ENCODE measurements around the gene GOSR2.
A peak's percentile ranks its signal among the peaks of the same experiment; 100 is the strongest.
"Not testable (repeated sequence)": the region's sequence is repeated elsewhere in the genome, so short reads cannot be mapped to it uniquely, and the experiment has no call there.

The GOSR2 gene

GRCh38 chr17:46894024-46894423 lies 28.9 kb upstream of the GOSR2 start:
- no peak for DNase-seq

DNA sequence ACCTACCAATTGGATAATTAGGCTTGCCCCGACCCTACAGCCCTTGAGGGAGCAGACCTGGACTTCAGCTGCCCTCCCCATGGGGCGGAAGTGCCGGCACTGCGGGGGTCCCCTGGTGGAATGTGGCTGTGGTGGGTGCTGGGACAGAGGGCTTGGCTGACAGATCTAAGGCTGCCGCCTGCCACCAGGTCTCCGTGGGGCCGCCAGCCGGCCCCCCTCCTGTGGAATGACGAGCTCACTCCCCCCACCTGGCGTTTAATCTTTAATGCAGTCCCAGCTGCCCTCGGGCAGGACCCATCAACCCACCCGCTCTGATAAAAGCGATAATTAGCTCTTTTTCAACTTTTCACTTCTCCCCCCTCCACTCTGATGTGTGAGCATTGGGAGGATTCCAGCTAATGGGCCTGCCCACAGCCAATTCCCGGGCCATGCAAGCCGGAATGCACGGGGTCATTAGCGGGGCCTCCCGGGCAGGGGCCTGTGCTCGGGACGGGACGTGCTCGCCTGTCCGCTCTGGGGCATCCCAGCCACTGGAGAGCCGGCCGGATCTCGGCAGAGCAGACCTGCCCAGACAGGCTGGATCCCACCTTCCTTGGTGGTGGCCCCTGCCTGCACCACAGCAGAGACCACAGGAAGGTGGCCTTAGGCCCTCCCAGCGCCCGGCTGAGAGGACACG lies 28.3 kb upstream of the GOSR2 start:
- no peak for DNase-seq

- peak; percentile 21 to 34 for DNase-seq
Observed at GRCh38 chr17:46895171-46895570, 27.8 kb upstream of the GOSR2 start.

- no peak for DNase-seq
Observed at GRCh38 chr17:46896991-46897390, 26.0 kb upstream of the GOSR2 start.

DNA sequence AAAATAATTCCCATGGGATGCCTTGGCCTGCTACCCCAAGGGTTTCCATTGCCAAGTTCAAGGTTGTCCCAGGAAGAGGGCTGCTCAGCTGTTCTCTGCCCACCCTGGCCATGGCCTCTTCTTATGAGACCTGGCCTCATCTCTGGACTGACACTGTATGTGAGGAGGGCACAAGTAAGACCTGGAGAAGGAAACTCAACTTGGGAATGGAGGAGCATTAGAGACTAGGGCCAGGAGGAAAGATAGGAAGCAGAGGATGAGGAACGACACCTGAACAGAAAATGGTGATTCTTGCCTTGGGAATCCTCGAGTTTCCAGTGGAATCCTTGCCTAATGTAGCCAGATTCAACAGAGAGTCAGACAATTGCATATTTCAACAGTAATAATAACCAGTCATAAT lies 24.6 kb upstream of the GOSR2 start:
- no peak for DNase-seq

DNA sequence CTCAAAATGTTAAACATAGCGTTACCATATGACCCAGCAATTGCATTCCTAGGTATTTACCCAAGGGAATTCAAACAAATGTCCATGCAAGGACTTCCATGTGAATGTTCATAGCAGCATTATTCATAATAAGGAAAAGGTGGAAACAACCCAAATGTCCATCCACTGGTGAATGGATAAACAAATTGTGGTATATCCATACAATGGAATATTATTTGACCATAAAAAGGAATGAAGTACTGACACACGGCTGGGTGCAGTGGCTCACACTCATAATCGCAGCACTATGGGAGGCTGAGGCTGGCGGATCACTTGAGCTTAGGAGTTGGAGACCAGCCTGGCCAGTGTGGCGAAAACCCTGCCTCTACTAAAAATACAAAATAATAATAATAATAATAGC lies 24.1 kb upstream of the GOSR2 start:
- no peak for DNase-seq

- no peak for DNase-seq
Observed at GRCh38 chr17:46901291-46901690, 21.7 kb upstream of the GOSR2 start.

- no peak for DNase-seq
Observed at GRCh38 chr17:46903762-46904672, 18.9 kb upstream of the GOSR2 start.

DNA sequence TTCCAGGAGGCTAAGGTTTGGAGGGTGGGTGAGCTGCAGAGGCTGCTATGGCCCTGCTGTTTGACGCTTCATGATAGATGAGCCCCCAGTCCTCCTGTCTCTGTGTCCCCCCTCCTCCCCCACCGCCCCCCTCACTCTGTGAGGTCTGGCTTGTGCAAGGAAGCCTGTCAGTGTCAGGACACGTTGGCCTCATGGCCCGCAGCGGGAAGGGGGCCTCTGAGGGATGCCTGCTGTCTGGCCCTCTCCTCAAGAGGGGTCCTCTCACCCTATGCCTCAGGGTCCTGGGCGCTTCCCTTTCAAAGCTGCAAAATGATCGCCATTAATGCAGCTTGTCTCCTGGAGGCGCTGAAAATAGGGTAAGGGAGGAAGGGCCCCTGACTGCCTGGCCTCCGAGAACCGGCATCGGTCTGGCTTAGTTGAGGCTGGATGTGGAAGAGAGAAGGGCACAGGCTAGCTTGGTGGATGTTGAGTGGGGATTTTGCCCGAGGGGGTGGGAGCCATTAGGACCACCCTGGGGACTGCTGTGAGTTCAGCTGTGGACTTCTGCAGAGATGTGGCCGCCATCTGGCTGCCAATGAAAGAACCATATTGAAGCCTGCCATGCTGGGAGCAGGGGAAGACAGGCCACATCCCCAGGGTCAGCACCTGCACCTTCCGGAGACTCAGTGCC lies 14.8 kb upstream of the GOSR2 start:
- no peak for DNase-seq

GRCh38 chr17:46910179-46910927 lies 12.6 kb upstream of the GOSR2 start:
- DNase-seq, result no peak

DNA sequence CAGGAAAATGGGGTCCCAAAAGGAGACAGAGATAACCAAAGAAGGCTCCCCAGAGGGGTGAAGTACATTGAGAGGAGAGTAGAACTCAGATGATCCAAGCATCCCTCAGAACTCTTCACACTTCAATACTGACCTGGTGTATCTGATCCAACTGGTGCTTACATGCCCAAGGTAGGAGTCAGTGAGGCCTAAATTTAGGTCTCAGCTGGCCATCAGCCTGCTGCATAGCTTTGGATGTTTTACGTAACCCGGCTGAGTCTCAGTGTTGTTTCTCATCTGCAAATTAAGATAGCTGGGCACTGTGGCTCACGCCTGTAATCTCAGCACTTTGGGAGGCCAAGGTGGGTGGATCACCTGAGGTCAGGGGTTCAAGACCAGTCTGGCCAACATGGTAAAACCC lies 11.6 kb upstream of the GOSR2 start:
- no peak for DNase-seq

- DNase-seq, result no peak
Observed at GRCh38 chr17:46915596-46915995, 7.4 kb upstream of the GOSR2 start.

GRCh38 chr17:46916211-46916610 lies 6.7 kb upstream of the GOSR2 start:
- DNase-seq, result no peak

- no peak for DNase-seq
Observed at GRCh38 chr17:46916623-46917022, 6.3 kb upstream of the GOSR2 start.

DNA sequence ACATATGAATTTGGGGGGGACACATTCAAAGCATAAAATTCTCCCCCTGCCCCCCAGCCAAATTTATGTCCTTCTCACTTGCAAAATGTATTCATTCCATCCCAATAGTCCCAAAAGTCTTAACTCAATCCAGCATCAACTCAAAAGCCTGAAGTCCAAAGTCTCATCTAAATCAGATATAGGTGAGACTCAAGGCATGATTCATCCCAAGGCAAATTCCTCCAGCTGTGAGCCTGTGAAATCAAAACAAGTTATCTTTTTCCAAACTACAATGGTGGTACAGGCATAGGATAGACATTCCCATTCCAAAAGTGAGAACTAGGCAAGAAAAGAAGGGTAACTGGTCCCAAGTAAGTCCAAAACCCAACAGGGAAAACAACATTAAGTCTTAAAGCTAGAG lies 5.9 kb upstream of the GOSR2 start:
- no peak for DNase-seq

DNA sequence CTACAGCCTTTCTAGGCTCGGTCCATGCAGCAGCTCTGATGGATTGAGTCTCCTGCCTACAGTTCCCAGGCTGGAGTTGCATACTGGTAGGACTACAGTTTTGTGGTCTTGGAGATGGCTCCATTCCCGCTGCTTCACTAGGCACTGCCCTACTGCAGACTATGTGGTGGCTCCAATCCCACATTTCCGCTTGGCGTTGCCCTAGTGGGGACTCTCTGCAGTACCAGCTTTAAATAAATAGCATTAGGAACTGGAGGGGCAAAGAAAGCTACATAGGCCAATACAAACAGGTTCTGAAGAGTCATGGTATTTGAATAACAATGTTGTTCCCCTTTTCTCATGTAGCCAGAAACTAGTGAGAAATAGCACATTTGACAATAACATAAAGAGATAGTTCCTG lies 5.4 kb upstream of the GOSR2 start:
- DNase-seq, result no peak

- DNase-seq, result not testable (repeated sequence)
Observed at GRCh38 chr17:46921962-46922361, 998 bp upstream of the GOSR2 start.

- DNase-seq, result no peak
Observed at GRCh38 chr17:46922487-46922803, 515 bp upstream of the GOSR2 start.

DNA sequence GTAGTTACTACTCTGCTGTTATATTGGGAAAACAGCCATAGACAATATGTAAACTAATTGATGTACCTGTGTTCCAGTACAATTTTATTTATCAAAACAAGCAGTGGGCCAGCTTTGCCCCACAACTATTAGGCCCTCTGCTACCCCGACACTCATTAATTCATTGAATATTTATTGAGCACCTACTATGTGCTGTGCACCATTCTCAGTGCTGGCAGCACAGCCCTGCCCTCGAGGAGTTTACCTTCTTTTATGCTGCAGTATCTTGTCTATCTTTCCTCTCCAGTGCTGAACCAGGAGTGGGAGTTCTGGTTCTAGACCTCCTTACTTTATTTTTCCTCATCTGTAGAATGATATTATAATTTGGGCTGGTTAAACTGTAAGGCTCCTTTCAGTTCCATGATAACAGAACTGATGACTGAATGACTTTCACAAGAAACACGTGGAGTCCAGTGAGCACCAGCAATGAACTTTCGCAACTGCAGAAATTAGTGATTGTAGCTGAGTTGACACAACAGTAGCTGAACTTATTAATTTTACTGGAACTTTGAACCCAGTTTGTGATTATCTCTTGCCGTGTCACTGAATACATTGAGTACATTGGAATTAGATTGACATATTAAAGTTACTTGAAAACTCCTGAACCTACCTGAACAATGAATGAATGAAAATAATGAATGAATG lies 2.4 kb downstream of the GOSR2 start:
- peak; percentile 42 to 54 for DNase-seq

DNA sequence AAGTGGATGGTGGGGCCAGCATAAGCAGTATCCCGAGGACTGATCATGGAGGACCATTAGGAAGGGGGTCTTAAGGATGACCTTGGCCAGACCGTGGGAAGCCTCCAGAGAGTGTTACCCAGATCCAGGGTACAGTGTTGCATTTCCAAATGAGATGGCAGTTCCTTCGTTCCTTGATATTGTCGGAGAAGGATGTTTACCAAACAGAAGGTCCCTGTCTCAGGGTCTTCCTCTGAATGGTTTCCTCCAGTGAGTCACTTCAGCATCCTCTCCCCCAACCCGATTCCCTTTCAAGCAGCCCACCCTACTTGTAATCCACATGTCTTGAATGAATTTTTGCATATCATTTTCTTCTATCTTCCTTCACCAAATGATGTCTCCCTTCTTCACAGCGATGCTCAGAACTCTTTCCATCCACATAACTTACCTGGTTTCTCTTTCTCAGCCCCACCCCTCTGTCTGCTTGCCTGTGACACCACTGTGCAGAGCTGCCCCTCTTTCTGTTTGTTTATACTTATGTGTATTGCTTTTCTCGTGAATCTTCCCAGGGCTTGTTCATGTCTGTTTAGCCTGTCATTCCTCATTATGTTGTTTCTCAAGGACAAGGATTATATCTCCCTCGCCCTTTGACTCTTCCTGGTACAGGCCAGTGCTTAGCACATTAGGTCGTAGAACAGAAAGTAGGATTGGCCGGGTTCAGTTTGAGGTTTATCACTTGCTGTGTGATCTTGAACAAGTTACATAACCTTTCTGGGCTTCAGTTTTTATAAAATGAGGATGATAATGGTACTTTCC lies 5.7 kb downstream of the GOSR2 start:
- DNase-seq, result no peak

DNA sequence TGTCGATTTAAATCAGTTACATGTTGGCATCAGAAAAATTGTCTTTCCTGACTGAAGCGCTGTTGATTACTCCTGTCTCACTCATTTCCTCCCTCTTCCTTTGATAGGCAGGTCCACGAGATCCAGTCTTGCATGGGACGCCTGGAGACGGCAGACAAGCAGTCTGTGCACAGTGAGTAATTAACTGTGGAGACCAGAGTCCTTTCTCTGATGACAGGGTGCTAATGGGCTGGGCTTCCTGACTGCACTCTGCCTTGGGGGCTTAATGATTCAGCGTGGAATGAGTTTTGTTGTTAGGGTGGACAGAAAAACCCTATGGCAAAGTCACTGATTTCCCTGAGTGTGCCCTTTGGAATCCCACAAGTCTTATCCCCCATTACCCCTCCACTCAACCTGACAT lies 6.5 kb downstream of the GOSR2 start:
- no peak for DNase-seq

DNA sequence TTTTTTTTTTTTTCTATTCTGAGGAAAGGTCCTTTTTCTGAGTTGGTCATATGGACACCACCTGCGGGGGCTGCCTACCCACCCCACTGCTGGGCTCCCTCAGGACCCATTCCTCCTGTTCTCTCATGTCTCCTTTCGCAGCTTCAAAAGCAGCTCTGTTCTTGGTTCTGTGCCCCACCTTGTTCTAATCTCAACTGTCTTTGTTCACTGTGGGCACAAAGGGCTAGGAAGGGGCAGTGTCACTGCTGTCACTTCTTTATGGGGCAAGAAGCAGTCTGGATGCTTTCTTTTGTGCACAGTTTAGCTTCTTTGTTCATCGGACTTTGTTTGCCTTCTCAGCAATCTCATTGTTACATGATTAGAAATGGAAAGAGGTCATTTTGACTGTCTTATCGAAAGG lies 7.1 kb downstream of the GOSR2 start:
- no peak for DNase-seq

Measured in inflammatory macrophage (primary cell).